ENCODE results near the gene IYD.

Gene IYD

GRCh38 chr6:150343434-150343833, 25.4 kb upstream of the IYD start:
- peak; percentile 44; the same call in 1 of the 2 replicates for TF ChIP-seq ZBTB17 (tag by site-specific recombination; IDR thresholded peaks at IDR 0.05)
- no peak for TF ChIP-seq ZNF610 (tag by site-specific recombination; IDR thresholded peaks at IDR 0.05; ENCODE audit: borderline replicate concordance)
- Histone ChIP-seq H3K36me3 (ENCODE audit: control insufficient read depth in 2 of 2, insufficient read depth in 1 of 2, low read length in 2 of 2) (no peaks in the 10 kb centered on the region), H3K9me3 (ENCODE audit: control insufficient read depth, insufficient read depth, low read depth, low read length) (no peaks in the 10 kb centered on the region), H3K4me1 (ENCODE audit: control insufficient read depth, insufficient read depth, low read length) (no peaks in the 10 kb centered on the region; the same call in 1 of the 2 replicates), H3K4me3 (ENCODE audit: low read depth, low read length) (no peak overlapping the region), H3K27ac (ENCODE audit: extremely low read depth, low read depth, low read length) (no peak overlapping the region)
- ChIA-PET CTCF (interaction anchor here (0.7 to 4.2 kb wide), 4 partner anchors 52 to 688 kb away, joined by 3 to 24 read pairs (median 8); no protein-coding TSS in a partner anchor), POLR2A (no interaction called here)

GRCh38 chr6:150345781-150346180, 23.0 kb upstream of the IYD start:
- H3K9me3 ChIP-seq (ENCODE audit: control insufficient read depth, insufficient read depth, low read depth, low read length) = no peaks in the 10 kb centered on the region
- no peaks in the 10 kb centered on the region for H3K36me3 ChIP-seq (ENCODE audit: control insufficient read depth in 2 of 2, insufficient read depth in 1 of 2, low read length in 2 of 2)
- CTCF ChIA-PET = interaction anchor here (0.5 to 0.9 kb wide), 4 partner anchors 49 to 978 kb away, joined by 3 to 6 read pairs (median 4); no protein-coding TSS in a partner anchor
- H3K27ac ChIP-seq (ENCODE audit: extremely low read depth, low read depth, low read length) = no peak overlapping the region
- no peaks in the 10 kb centered on the region; the same call in 1 of the 2 replicates for H3K4me1 ChIP-seq (ENCODE audit: control insufficient read depth, insufficient read depth, low read length)
- TF ChIP-seq ZNF335 (tag by site-specific recombination; conservative IDR thresholded peaks at IDR 0.05) (peak; percentile 34; the same call in 1 of the 2 replicates), ZNF571 (tag by site-specific recombination; IDR thresholded peaks at IDR 0.05) (no peak)
- no peak overlapping the region for H3K4me3 ChIP-seq (ENCODE audit: low read depth, low read length)
- POLR2A ChIA-PET = no interaction called here

- CTCF ChIA-PET = interaction anchor here (0.5 to 1.3 kb wide), 5 partner anchors 49 to 977 kb away, joined by 3 to 6 read pairs (median 4); no protein-coding TSS in a partner anchor
- no peaks in the 10 kb centered on the region for H3K9me3 ChIP-seq (ENCODE audit: control insufficient read depth, insufficient read depth, low read depth, low read length)
- POLR2A ChIA-PET = interaction anchor here (0.6 kb wide), 1 partner anchor 29 kb away, joined by 3 read pairs; no protein-coding TSS in a partner anchor
Measured at GRCh38 chr6:150346346-150346745, 22.5 kb upstream of the IYD start.

GRCh38 chr6:150347845-150348244, 21.0 kb upstream of the IYD start:
- ChIA-PET CTCF (interaction anchor here (1.2 to 1.5 kb wide), 3 partner anchors 47 to 267 kb away, joined by 3 to 10 read pairs (median 6); no protein-coding TSS in a partner anchor), POLR2A (no interaction called here)
- Histone ChIP-seq H3K36me3 (ENCODE audit: control insufficient read depth in 2 of 2, insufficient read depth in 1 of 2, low read length in 2 of 2) (no peaks in the 10 kb centered on the region), H3K4me3 (ENCODE audit: low read depth, low read length) (no peak overlapping the region), H3K9me3 (ENCODE audit: control insufficient read depth, insufficient read depth, low read depth, low read length) (no peaks in the 10 kb centered on the region), H3K27ac (ENCODE audit: extremely low read depth, low read depth, low read length) (no peak overlapping the region), H3K4me1 (ENCODE audit: control insufficient read depth, insufficient read depth, low read length) (peaks cover 6% of the 10 kb centered on the region; the same call in 1 of the 2 replicates)
- TF ChIP-seq ZNF280D (tag by site-specific recombination; IDR thresholded peaks at IDR 0.05) (no peak), ZNF677 (tag by site-specific recombination; IDR thresholded peaks at IDR 0.05) (no peak), MYNN (tag by site-specific recombination; IDR thresholded peaks at IDR 0.05; ENCODE audit: borderline replicate concordance) (no peak), ZNF138 (tag by site-specific recombination; IDR thresholded peaks at IDR 0.05; ENCODE audit: borderline replicate concordance) (no peak), ZNF391 (tag by site-specific recombination; IDR thresholded peaks at IDR 0.05; ENCODE audit: borderline replicate concordance, low read depth) (no peak), ZNF23 (tag by site-specific recombination; IDR thresholded peaks at IDR 0.05; ENCODE audit: borderline replicate concordance) (no peak), ZNF843 (tag by site-specific recombination; IDR thresholded peaks at IDR 0.05) (no peak), ZNF791 (tag by site-specific recombination; IDR thresholded peaks at IDR 0.05) (no peak), ZNF510 (tag by site-specific recombination; IDR thresholded peaks at IDR 0.05; ENCODE audit: insufficient replicate concordance) (no peak), ZNF623 (tag by site-specific recombination; IDR thresholded peaks at IDR 0.05) (no peak), ZFP41 (tag by site-specific recombination; IDR thresholded peaks at IDR 0.05; ENCODE audit: borderline replicate concordance) (no peak), ZNF223 (tag by site-specific recombination; IDR thresholded peaks at IDR 0.05) (no peak), ZNF24 (tag by site-specific recombination; IDR thresholded peaks at IDR 0.05) (no peak), ZBTB20 (tag by site-specific recombination; IDR thresholded peaks at IDR 0.05) (no peak), ZNF48 (tag by site-specific recombination; IDR thresholded peaks at IDR 0.05) (no peak), ZNF549 (tag by site-specific recombination; IDR thresholded peaks at IDR 0.05) (no peak), SCRT1 (tag by site-specific recombination; IDR thresholded peaks at IDR 0.05; ENCODE audit: borderline replicate concordance) (no peak)
- TF ChIP-seq, protein P1, sequence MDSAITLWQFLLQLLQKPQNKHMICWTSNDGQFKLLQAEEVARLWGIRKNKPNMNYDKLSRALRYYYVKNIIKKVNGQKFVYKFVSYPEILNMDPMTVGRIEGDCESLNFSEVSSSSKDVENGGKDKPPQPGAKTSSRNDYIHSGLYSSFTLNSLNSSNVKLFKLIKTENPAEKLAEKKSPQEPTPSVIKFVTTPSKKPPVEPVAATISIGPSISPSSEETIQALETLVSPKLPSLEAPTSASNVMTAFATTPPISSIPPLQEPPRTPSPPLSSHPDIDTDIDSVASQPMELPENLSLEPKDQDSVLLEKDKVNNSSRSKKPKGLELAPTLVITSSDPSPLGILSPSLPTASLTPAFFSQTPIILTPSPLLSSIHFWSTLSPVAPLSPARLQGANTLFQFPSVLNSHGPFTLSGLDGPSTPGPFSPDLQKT (IDR thresholded peaks at IDR 0.05; ENCODE audit: borderline replicate concordance, low read depth, low read length) = no peak

More at GRCh38 chr6:150346346-150346745, 22.5 kb upstream of the IYD start:
- Histone ChIP-seq H3K4me1 (ENCODE audit: control insufficient read depth, insufficient read depth, low read length) (no peaks in the 10 kb centered on the region; the same call in 1 of the 2 replicates), H3K36me3 (ENCODE audit: control insufficient read depth in 2 of 2, insufficient read depth in 1 of 2, low read length in 2 of 2) (no peaks in the 10 kb centered on the region), H3K27ac (ENCODE audit: extremely low read depth, low read depth, low read length) (no peak overlapping the region), H3K4me3 (ENCODE audit: low read depth, low read length) (no peak overlapping the region)
- TF ChIP-seq ZNF600 (tag by site-specific recombination; IDR thresholded peaks at IDR 0.05) (peak; percentile 48; the same call in 1 of the 2 replicates), SCRT2 (tag by site-specific recombination; IDR thresholded peaks at IDR 0.05) (no peak)

Data from HEK293 (cell line).